Right lobe of liver (tissue), 4 donors: ENCODE results near the gene RPL3.

ENCODE experiments used
- POLR2A ChIP-seq: fragments of 450-650 bp; IDR thresholded peaks from one replicate; pipeline ENCODE4 v1.6.1; 2017; ENCODE audit warnings: antibody characterized with exemption, mild to moderate bottlenecking
- TF ChIP-seq, protein P1 (sequence below), 4 donors: fragments of 200-600 bp in 3 of 4; fragments of 450-650 bp in 1 of 4; IDR thresholded peaks; one replicate each; pipeline versions ENCODE4 v1.5.1 to v1.8.0; 2016 to 2022; ENCODE audit warnings: antibody characterized with exemption in 4 of 4, mild to moderate bottlenecking in 2 of 4
- donor health status: DM: no; HTN: no; CAD: no.
- donor health status: DM: no; HTN: no; CAD: no.
- donor health status: DM: no; HTN: yes; CAD: no.

DNA sequence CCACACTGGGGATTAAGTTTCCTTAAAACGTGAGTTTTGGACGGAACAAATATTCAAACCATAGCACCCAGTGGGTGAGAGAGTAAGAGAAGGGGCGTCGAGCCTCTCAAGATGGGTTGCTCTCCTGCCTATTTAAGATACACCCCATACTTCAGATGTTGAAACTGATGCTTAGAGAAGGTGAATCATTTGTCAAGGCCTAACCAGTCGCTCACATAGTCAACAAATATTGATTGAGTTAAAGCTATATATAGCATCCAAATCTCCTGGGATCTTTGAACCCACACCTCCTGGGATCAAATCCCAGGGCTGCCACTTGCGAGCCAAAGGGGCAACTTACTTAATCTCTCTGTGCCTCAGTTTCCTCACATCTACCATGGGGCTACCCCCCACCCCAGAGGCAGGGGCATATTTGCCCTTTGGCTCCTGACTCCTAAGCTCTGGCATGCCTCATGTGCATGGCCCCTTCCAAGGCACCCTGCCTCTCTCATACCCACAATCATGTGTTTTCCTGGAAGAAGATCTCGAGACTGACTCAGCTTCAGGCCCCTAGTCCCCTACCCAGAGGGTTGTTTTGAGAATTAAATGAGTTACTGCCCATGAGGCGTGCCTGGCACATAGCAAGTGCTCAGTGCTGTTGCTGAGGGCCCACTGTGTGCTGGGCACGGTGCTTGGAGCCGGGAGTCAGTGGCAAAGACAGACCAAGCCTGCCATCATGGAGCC lies 55.6 kb downstream of the RPL3 start:
- TF ChIP-seq, protein P1, sequence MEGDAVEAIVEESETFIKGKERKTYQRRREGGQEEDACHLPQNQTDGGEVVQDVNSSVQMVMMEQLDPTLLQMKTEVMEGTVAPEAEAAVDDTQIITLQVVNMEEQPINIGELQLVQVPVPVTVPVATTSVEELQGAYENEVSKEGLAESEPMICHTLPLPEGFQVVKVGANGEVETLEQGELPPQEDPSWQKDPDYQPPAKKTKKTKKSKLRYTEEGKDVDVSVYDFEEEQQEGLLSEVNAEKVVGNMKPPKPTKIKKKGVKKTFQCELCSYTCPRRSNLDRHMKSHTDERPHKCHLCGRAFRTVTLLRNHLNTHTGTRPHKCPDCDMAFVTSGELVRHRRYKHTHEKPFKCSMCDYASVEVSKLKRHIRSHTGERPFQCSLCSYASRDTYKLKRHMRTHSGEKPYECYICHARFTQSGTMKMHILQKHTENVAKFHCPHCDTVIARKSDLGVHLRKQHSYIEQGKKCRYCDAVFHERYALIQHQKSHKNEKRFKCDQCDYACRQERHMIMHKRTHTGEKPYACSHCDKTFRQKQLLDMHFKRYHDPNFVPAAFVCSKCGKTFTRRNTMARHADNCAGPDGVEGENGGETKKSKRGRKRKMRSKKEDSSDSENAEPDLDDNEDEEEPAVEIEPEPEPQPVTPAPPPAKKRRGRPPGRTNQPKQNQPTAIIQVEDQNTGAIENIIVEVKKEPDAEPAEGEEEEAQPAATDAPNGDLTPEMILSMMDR (IDR thresholded peaks at IDR 0.05) = no peak
- TF ChIP-seq POLR2A = no peak
